ENCODE measurements around the gene ATP5MK. TPM values are rescaled to one million over a fixed set of nuclear protein-coding genes. Genes with fewer than 3 reads are reported as not detected.

Gene ATP5MK
- total and polyA plus RNA-seq, 2 of the 8 experiments (the other 6 are each of a cell fraction or from before 2014, with no cell fraction given) = 280 to 312 TPM

- TF ChIP-seq CHD7 (IDR thresholded peaks at IDR 0.05; ENCODE audit: insufficient replicate concordance, low read length) = no peak
- no peak for TF ChIP-seq TAF1 (IDR thresholded peaks at IDR 0.05; ENCODE audit: low read depth, low read length)
- no peak for TF ChIP-seq CHD1 (IDR thresholded peaks at IDR 0.05; ENCODE audit: low read depth, low read length)
- TF ChIP-seq JUND (IDR thresholded peaks at IDR 0.05; ENCODE audit: low read length) = no peak
- no peak for TF ChIP-seq TAF7 (optimal IDR thresholded peaks at IDR 0.05; ENCODE audit: borderline replicate concordance, low read depth, low read length)
- no peak for TF ChIP-seq SUZ12 (IDR thresholded peaks at IDR 0.05; ENCODE audit: low read length)
- no peak for TF ChIP-seq TCF12 (IDR thresholded peaks at IDR 0.05; ENCODE audit: low read depth, low read length)
- TF ChIP-seq CTBP2 (IDR thresholded peaks at IDR 0.05; ENCODE audit: borderline replicate concordance, insufficient read depth, insufficient read length, low read length) = no peak
- TF ChIP-seq GTF2F1 (IDR thresholded peaks at IDR 0.05; ENCODE audit: borderline replicate concordance, low read depth, low read length) = no peak
Observed at GRCh38 chr10:103443475-103444185, 47.4 kb upstream of the ATP5MK start (continued).

Data from H1 (cell line).